K562 (cell line): ENCODE results near the gene SLC4A1. TPM values are rescaled to one million over a fixed set of nuclear protein-coding genes. Genes with fewer than 3 reads are reported as not detected.
A peak's percentile ranks its signal among the peaks of the same experiment; 100 is the strongest.

ENCODE experiments used
- ATAC-seq: fragments of 200-7000 bp; cut with Tn5 transposase; 3 replicates; pipeline ENCODE4 v1.9.1; 2020; ENCODE audit warnings: moderate library complexity
- BruUV-seq: library from RNA; stranded (reverse); fragments of 400-500 nt; replicated peaks from 2 replicates; lab custom pipeline; 2021; lab: Mats Ljungman, UMichigan
- CTCF ChIA-PET: fragments of 300-600 bp; formaldehyde crosslinking; extraction: SDS; loops from one replicate; lab custom pipeline; 2021; ENCODE audit warnings: low intra/inter-chr PET ratio; lab: Yijun Ruan, JAX
- POLR2A ChIA-PET: fragments of 300-600, 350-650 bp; sonication (Branson Sonifier 250); formaldehyde crosslinking; extraction: SDS; loops from one replicate; lab custom pipeline; 2021; ENCODE audit warnings: antibody characterized with exemption, inconsistent platforms; lab: Yijun Ruan, JAX
- DNase-seq, 4 experiments: peaks; one replicate each; pipeline versions ENCODE4 v3.0.0 to v3.0.0-alpha.2; 2011 to 2018; ENCODE audit warnings: low spot score in 3 of 4, mixed read lengths in 3 of 4; ENCODE audit errors: extremely low read depth in 1 of 4
- FAIRE-seq: peaks from 2 replicates; lab custom pipeline; 2011; peaks lifted over from hg19 to GRCh38; lab: Jason Lieb, UNC
- H2AFZ ChIP-seq: 2 replicates; pipeline ENCODE4 v1.6.0; 2011; ENCODE audit warnings: low read depth, low read length, control low read depth, inconsistent platforms
- H3K27ac ChIP-seq: fragments of 200-600 bp; 3 replicates; pipeline ENCODE4 v1.8.0; 2011; ENCODE audit warnings: low read depth, mild to moderate bottlenecking, control low read depth, inconsistent platforms, low read length, moderate library complexity, mixed read lengths; ENCODE audit errors: extremely low read depth
- H3K27me3 ChIP-seq, 2 experiments: fragments of 300-600 bp in 1 of 2; 2 replicates in 1 of 2; 3 replicates in 1 of 2; pipeline versions ENCODE4 v1.6.0 to v1.8.0; 2011; ENCODE audit warnings: inconsistent platforms in 2 of 2, low read length in 2 of 2, mild to moderate bottlenecking in 1 of 2, mixed read lengths in 1 of 2, moderate library complexity in 1 of 2; ENCODE audit not compliant: control insufficient read depth in 2 of 2, insufficient read depth in 2 of 2
- H3K36me3 ChIP-seq: fragments of 300-600 bp; 3 replicates; pipeline ENCODE4 v1.8.0; 2011; ENCODE audit warnings: mild to moderate bottlenecking, low read length, inconsistent platforms; ENCODE audit not compliant: control insufficient read depth, insufficient read depth
- H3K4me1 ChIP-seq, 2 experiments: fragments of 200-600 bp in 1 of 2; replicated peaks in 1 of 2; 2 replicates in 1 of 2; 3 replicates in 1 of 2; pipeline versions ENCODE4 v1.5.1 to v1.8.0; 2011; ENCODE audit warnings: inconsistent platforms in 2 of 2, low read length in 2 of 2, mild to moderate bottlenecking in 1 of 2, mixed read lengths in 1 of 2, moderate library complexity in 1 of 2; ENCODE audit not compliant: control insufficient read depth in 2 of 2, insufficient read depth in 2 of 2
- H3K4me2 ChIP-seq: 2 replicates; pipeline ENCODE4 v1.6.1; 2011; ENCODE audit warnings: low read length, control low read depth, inconsistent platforms, mixed read lengths; ENCODE audit not compliant: insufficient read depth
- H3K4me3 ChIP-seq: fragments of 200-600 bp; sonication (generic), shearing (Covaris generic); 2 replicates; pipeline ENCODE4 v1.5.1; 2016; ENCODE audit warnings: control low read depth, inconsistent platforms
- H3K79me2 ChIP-seq: fragments of 200-600 bp; 3 replicates; pipeline ENCODE4 v1.8.0; 2011; ENCODE audit warnings: low read length, inconsistent platforms; ENCODE audit not compliant: control insufficient read depth, insufficient read depth
- H3K9ac ChIP-seq, 2 experiments: 2 replicates each; pipeline versions ENCODE4 v1.6.0 to v1.6.1; 2011; ENCODE audit warnings: low read depth in 2 of 2, low read length in 2 of 2, control low read depth in 1 of 2, inconsistent platforms in 1 of 2, mild to moderate bottlenecking in 1 of 2, mixed read lengths in 1 of 2; ENCODE audit not compliant: insufficient read depth in 1 of 2
- H3K9me1 ChIP-seq: one replicate; pipeline ENCODE4 v1.6.0; 2011; ENCODE audit warnings: inconsistent platforms, mild to moderate bottlenecking, low read length, moderate library complexity; ENCODE audit not compliant: control insufficient read depth, insufficient read depth
- H3K9me3 ChIP-seq: replicated peaks from 2 replicates; pipeline ENCODE4 v1.5.1; 2011; ENCODE audit warnings: low read depth, low read length, inconsistent platforms; ENCODE audit not compliant: control insufficient read depth, insufficient read depth
- H4K20me1 ChIP-seq: replicated peaks from 2 replicates; pipeline ENCODE4 v1.6.1; 2011; ENCODE audit warnings: low read length, inconsistent platforms, mixed read lengths; ENCODE audit not compliant: control insufficient read depth, insufficient read depth
- KHSRP ChIP-seq: fragments of 450-650 bp; IDR thresholded peaks from 2 replicates; pipeline ENCODE4 v1.6.1; 2017
- NFIC ChIP-seq: fragments of 450-650 bp; IDR thresholded peaks from 2 replicates; pipeline ENCODE4 v1.6.1; 2017; ENCODE audit warnings: mild to moderate bottlenecking, inconsistent platforms
- WGBS: fragments of 100-300 bp; shearing (Covaris generic); methylation state at CpG from one replicate; pipeline ENCODE4 v1.1.6; 2016; ENCODE audit warnings: low coverage, mixed read lengths; ENCODE audit not compliant: insufficient coverage; ENCODE audit errors: missing lambda C conversion rate; 5-methylcytosine and 5-hydroxymethylcytosine counted together
- in situ Hi-C: fragments of 300-500 bp; cut with MboI; formaldehyde crosslinking; loops from 4 replicates; pipeline ENCODE4 v1.15.0; 2018; ENCODE audit warnings: inconsistent platforms, mixed read lengths
- intact Hi-C: fragments of 100-400 bp; cut with micrococcal nuclease; formaldehyde crosslinking; loops from 2 replicates; pipeline ENCODE4 v1.14.2; 2022
- polyA plus RNA-seq, 8 experiments: library from polyadenylated mRNA; depleted of rRNA in 4 of 8; stranded (reverse) in 5 of 8; unstranded in 3 of 8; fragments of >200 nt; fragmentation: Nextera tagmentation in 2 of 8; fragmentation: Illumina TruSeq in 1 of 8; extraction: Ambion mirVana in 2 of 8; extraction: Trizol in 1 of 8; gene quantifications; 2 replicates each; pipeline versions ENCODE4 v1.2.1 to v1.2.3, GENCODE V29; 2011 to 2014; ENCODE audit warnings: inconsistent platforms in 1 of 8, missing spikeins in 1 of 8
- total RNA-seq, 7 experiments: library from RNA; depleted of rRNA in 6 of 7; stranded (reverse); fragments of >200 nt in 6 of 7; fragmentation: Illumina TruSeq in 2 of 7; extraction: Trizol in 2 of 7; gene quantifications; 2 replicates each; pipeline versions ENCODE4 v1.2.1 to v1.2.3, GENCODE V29; 2011 to 2021; ENCODE audit warnings: low replicate concordance in 1 of 7
- TF ChIP-seq, protein P1 (sequence below): fragments of 250-450 bp; sonication (Bioruptor Pico); IDR thresholded peaks from 2 replicates; pipeline ENCODE4 v1.9.0; 2021; ENCODE audit warnings: mild to moderate bottlenecking
- TF ChIP-seq, protein P2 (sequence below), 3 experiments: fragments of 200-800 bp in 1 of 3; sonication (Bioruptor generic) in 1 of 3; sonication (generic) in 1 of 3; formaldehyde crosslinking in 1 of 3; IDR thresholded peaks; 2 replicates each; pipeline versions ENCODE4 v1.6.1 to v1.8.0; 2016 to 2022; ENCODE audit warnings: mild to moderate bottlenecking in 2 of 3, missing compliant biosample characterization in 2 of 3, missing genetic modification characterization in 2 of 3, missing genetic modification reagents in 1 of 3
- TF ChIP-seq, protein P3 (sequence below): fragments of 450-650 bp; formaldehyde crosslinking; IDR thresholded peaks from 2 replicates; pipeline ENCODE4 v1.4.0; 2020; ENCODE audit warnings: mild to moderate bottlenecking
- TF ChIP-seq, protein P4 (sequence below): sonication (generic); formaldehyde crosslinking; IDR thresholded peaks from 2 replicates; pipeline ENCODE4 v1.8.0; 2022; ENCODE audit warnings: mild to moderate bottlenecking, missing genetic modification reagents

Gene SLC4A1
- total and polyA plus RNA-seq, 9 of the 15 experiments (the other 6 are each of a cell fraction or from before 2014, with no cell fraction given): 0.14 to 1.00 (median 0.53) TPM

DNA sequence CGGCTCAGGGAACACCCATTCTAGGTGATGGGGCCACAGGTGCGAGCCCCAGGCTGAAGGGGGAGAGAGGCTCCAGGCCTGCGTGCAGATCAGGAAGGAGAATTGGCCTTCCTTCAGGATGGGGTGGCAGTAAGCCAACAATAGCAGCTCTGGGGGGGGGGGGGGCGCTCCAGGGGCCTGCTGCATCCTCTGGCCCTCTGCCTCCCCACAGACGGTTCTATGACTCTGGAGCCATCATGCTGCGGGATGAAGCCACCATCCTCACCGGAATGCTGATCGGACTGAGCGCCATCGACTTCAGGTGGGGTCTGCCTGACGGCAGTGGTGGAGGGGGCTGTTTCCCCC is 46.6 kb upstream of the SLC4A1 start:
- CTCF ChIA-PET: no interaction called here
- no peak for ATAC-seq
- no peak overlapping the region for H2AFZ ChIP-seq
- in situ Hi-C loops: no loop called here
- 37% methylated on average over 7 of the region's 11 CpGs for WGBS
- no peak overlapping the region for H3K9ac ChIP-seq
- TF ChIP-seq, protein P1, sequence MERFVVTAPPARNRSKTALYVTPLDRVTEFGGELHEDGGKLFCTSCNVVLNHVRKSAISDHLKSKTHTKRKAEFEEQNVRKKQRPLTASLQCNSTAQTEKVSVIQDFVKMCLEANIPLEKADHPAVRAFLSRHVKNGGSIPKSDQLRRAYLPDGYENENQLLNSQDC (CRISPR knock-in tag): no peak
- no peak for TF ChIP-seq KHSRP
- TF ChIP-seq, protein P2, sequence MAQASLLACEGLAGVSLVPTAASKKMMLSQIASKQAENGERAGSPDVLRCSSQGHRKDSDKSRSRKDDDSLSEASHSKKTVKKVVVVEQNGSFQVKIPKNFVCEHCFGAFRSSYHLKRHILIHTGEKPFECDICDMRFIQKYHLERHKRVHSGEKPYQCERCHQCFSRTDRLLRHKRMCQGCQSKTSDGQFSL (CRISPR knock-in tag; IDR thresholded peaks at IDR 0.05): 0 out of 2 replicates have a peak, but pooled peaks have one; percentile 18
- TF ChIP-seq, protein P2 (tag; IDR thresholded peaks at IDR 0.05): no peak
- TF ChIP-seq NFIC: peak; percentile 16; the same call in 1 of the 2 replicates
- TF ChIP-seq, protein P3, sequence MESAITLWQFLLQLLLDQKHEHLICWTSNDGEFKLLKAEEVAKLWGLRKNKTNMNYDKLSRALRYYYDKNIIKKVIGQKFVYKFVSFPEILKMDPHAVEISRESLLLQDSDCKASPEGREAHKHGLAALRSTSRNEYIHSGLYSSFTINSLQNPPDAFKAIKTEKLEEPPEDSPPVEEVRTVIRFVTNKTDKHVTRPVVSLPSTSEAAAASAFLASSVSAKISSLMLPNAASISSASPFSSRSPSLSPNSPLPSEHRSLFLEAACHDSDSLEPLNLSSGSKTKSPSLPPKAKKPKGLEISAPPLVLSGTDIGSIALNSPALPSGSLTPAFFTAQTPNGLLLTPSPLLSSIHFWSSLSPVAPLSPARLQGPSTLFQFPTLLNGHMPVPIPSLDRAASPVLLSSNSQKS (CRISPR knock-in tag): no peak
- TF ChIP-seq, protein P4, sequence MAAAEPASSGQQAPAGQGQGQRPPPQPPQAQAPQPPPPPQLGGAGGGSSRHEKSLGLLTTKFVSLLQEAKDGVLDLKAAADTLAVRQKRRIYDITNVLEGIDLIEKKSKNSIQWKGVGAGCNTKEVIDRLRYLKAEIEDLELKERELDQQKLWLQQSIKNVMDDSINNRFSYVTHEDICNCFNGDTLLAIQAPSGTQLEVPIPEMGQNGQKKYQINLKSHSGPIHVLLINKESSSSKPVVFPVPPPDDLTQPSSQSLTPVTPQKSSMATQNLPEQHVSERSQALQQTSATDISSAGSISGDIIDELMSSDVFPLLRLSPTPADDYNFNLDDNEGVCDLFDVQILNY: no peak
- no TSS peak for BruUV-seq
- POLR2A ChIA-PET: interaction anchor here (0.5 to 0.6 kb wide), 2 partner anchors 18 to 34 kb away, joined by 3 read pairs; no protein-coding TSS in a partner anchor
- peaks cover 3 to 38% of the 10 kb centered on the region in 2 experiments; a peak in 4 of 5 replicates for H3K27me3 ChIP-seq
- intact Hi-C loops: no loop called here
- H3K36me3 ChIP-seq: peaks cover 9% of the 10 kb centered on the region; the same call in 2 of the 3 replicates
- H4K20me1 ChIP-seq: peaks cover 8% of the 10 kb centered on the region; the same call in 1 of the 2 replicates
- H3K4me2 ChIP-seq: no peak overlapping the region
- no peak overlapping the region for H3K4me3 ChIP-seq
- H3K4me1 ChIP-seq: peaks cover 5 to 44% of the 10 kb centered on the region in 2 experiments; a peak in 3 of 5 replicates
- peaks cover 6% of the 10 kb centered on the region for H3K9me1 ChIP-seq
- H3K9me3 ChIP-seq: no peaks in the 10 kb centered on the region
- no peak for FAIRE-seq
- peak in 1 of 4 experiments; percentile 6 for DNase-seq
- no peak overlapping the region for H3K27ac ChIP-seq
- H3K79me2 ChIP-seq: no peaks in the 10 kb centered on the region
